SK-N-SH (cell line): ENCODE measurements around the gene ZDHHC14. TPM values are rescaled to one million over a fixed set of nuclear protein-coding genes. Genes with fewer than 3 reads are reported as not detected.

ENCODE experiments used
- CTCF ChIA-PET: fragments of 300-600, 350-600 bp; formaldehyde crosslinking; extraction: SDS; loops from one replicate; lab custom pipeline; 2021; lab: Yijun Ruan, JAX
- POLR2A ChIA-PET: fragments of 350-600 bp; sonication (Branson Sonifier 250); formaldehyde crosslinking; extraction: SDS; loops from one replicate; lab custom pipeline; 2020; ENCODE audit warnings: antibody characterized with exemption, inconsistent platforms; lab: Yijun Ruan, JAX
- DNase-seq: peaks from one replicate; pipeline ENCODE4 v3.0.0; 2012
- H2AFZ ChIP-seq: fragments of 200-600 bp; sonication (generic); 2 replicates; pipeline ENCODE4 v1.8.1; 2016; ENCODE audit warnings: antibody characterized with exemption, mild to moderate bottlenecking, low read depth
- H3F3A ChIP-seq: fragments of 200-600 bp; sonication (generic); replicated peaks from 2 replicates; pipeline ENCODE3; 2016; ENCODE audit warnings: antibody characterized with exemption, mild to moderate bottlenecking; ENCODE audit not compliant: insufficient read depth
- H3K27ac ChIP-seq, 2 experiments: fragments of 200-500 bp in 1 of 2; fragments of 200-600 bp in 1 of 2; sonication (Bioruptor generic) in 1 of 2; sonication (generic), shearing (Covaris generic) in 1 of 2; 2 replicates each; pipeline versions ENCODE4 v1.5.1 to v1.6.1; 2014 to 2016; ENCODE audit warnings: low read depth in 2 of 2, inconsistent platforms in 1 of 2, low read length in 1 of 2, mild to moderate bottlenecking in 1 of 2, mixed read lengths in 1 of 2
- H3K27me3 ChIP-seq: fragments of 200-600 bp; sonication (generic), shearing (Covaris generic); 2 replicates; pipeline ENCODE4 v1.6.1; 2016; ENCODE audit warnings: mixed run types; ENCODE audit not compliant: insufficient read depth
- H3K36me3 ChIP-seq, 2 experiments: fragments of 200-500 bp in 1 of 2; fragments of 200-600 bp in 1 of 2; sonication (Bioruptor generic) in 1 of 2; sonication (generic) in 1 of 2; replicated peaks in 1 of 2; 2 replicates each; pipeline versions ENCODE3 to v1.5.1; 2014 to 2016; ENCODE audit warnings: low read length in 1 of 2, mild to moderate bottlenecking in 1 of 2; ENCODE audit not compliant: insufficient read depth in 2 of 2, control insufficient read depth in 1 of 2
- H3K4me1 ChIP-seq, 2 experiments: fragments of 200-500 bp in 1 of 2; fragments of 200-600 bp in 1 of 2; sonication (Bioruptor generic) in 1 of 2; sonication (generic), shearing (Covaris generic) in 1 of 2; 2 replicates each; pipeline versions ENCODE4 v1.5.1 to v1.6.1; 2014 to 2016; ENCODE audit warnings: low read depth in 1 of 2, low read length in 1 of 2, mixed run types in 1 of 2; ENCODE audit not compliant: insufficient read depth in 2 of 2, control insufficient read depth in 1 of 2
- H3K4me2 ChIP-seq: fragments of 200-600 bp; sonication (generic), shearing (Covaris generic); 2 replicates; pipeline ENCODE4 v1.6.1; 2017; ENCODE audit warnings: mixed run types
- H3K4me3 ChIP-seq, 2 experiments: fragments of 200-500 bp in 1 of 2; fragments of 200-600 bp in 1 of 2; sonication (Bioruptor generic) in 1 of 2; sonication (generic), shearing (Covaris generic) in 1 of 2; 2 replicates each; pipeline versions ENCODE4 v1.5.1 to v1.8.1; 2014 to 2016; ENCODE audit warnings: low read depth in 2 of 2, inconsistent platforms in 1 of 2, low read length in 1 of 2, mild to moderate bottlenecking in 1 of 2, mixed read lengths in 1 of 2, moderate library complexity in 1 of 2
- H3K79me2 ChIP-seq: fragments of 200-600 bp; sonication (generic); 2 replicates; pipeline ENCODE4 v1.8.1; 2017; ENCODE audit warnings: mild to moderate bottlenecking; ENCODE audit not compliant: insufficient read depth
- H3K9ac ChIP-seq: fragments of 200-600 bp; sonication (generic); 2 replicates; pipeline ENCODE4 v1.6.1; 2017; ENCODE audit warnings: mixed run types
- H3K9me2 ChIP-seq: fragments of 200-600 bp; sonication (generic); 2 replicates; pipeline ENCODE4 v1.6.1; 2017; ENCODE audit warnings: mixed run types
- H3K9me3 ChIP-seq: fragments of 200-600 bp; sonication (generic); 2 replicates; pipeline ENCODE4 v1.6.1; 2017; ENCODE audit warnings: mixed run types, mild to moderate bottlenecking, moderate library complexity
- H4K20me1 ChIP-seq: fragments of 200-600 bp; sonication (generic); 2 replicates; pipeline ENCODE4 v1.6.1; 2017; ENCODE audit warnings: mild to moderate bottlenecking, mixed run types; ENCODE audit not compliant: insufficient read depth
- CHD2 ChIP-seq: fragments of 150-350 bp; IDR thresholded peaks from 2 replicates; pipeline ENCODE4 v1.6.1; 2018; ENCODE audit warnings: low read length; ENCODE audit not compliant: partially characterized antibody
- ELF1 ChIP-seq: IDR thresholded peaks from 2 replicates; pipeline ENCODE4 v1.4.0; 2012
- EP300 ChIP-seq, 2 experiments: IDR thresholded peaks; 2 replicates each; pipeline versions ENCODE4 v1.4.0 to v1.6.1; 2012; ENCODE audit warnings: borderline replicate concordance in 1 of 2, low read depth in 1 of 2, low read length in 1 of 2
- EZH2phosphoT487 ChIP-seq: fragments of 200-600 bp; sonication (generic); IDR thresholded peaks from 2 replicates; pipeline ENCODE4 v1.6.1; 2017; ENCODE audit warnings: low read depth, mixed run types, mild to moderate bottlenecking, antibody characterized with exemption, moderate library complexity, borderline replicate concordance
- FOSL2 ChIP-seq: IDR thresholded peaks from 2 replicates; pipeline ENCODE4 v1.4.0; 2012; ENCODE audit warnings: low read depth, mild to moderate bottlenecking, moderate library complexity, borderline replicate concordance
- GATA2 ChIP-seq: sonication (generic); formaldehyde crosslinking; IDR thresholded peaks from 2 replicates; pipeline ENCODE4 v1.5.0; 2020; ENCODE audit warnings: mild to moderate bottlenecking, missing genetic modification reagents
- MAX ChIP-seq: IDR thresholded peaks from 2 replicates; pipeline ENCODE4 v1.4.0; 2012; ENCODE audit warnings: low read depth
- NRF1 ChIP-seq: IDR thresholded peaks from 2 replicates; pipeline ENCODE4 v1.6.1; 2012; ENCODE audit warnings: low read depth, mild to moderate bottlenecking, low read length
- PBX3 ChIP-seq: IDR thresholded peaks from 2 replicates; pipeline ENCODE4; 2012
- RCOR1 ChIP-seq: fragments of 150-350 bp; IDR thresholded peaks from 2 replicates; pipeline ENCODE4 v1.6.1; 2017; ENCODE audit warnings: antibody characterized with exemption, low read length
- REST ChIP-seq: IDR thresholded peaks from 2 replicates; pipeline ENCODE4 v1.6.1; 2012; ENCODE audit warnings: mild to moderate bottlenecking, low read depth, low read length, moderate library complexity
- RFX5 ChIP-seq: IDR thresholded peaks from 2 replicates; pipeline ENCODE4 v1.6.1; 2012; ENCODE audit warnings: mild to moderate bottlenecking, improper control_type of control experiment, low read length
- RXRA ChIP-seq: IDR thresholded peaks from 2 replicates; pipeline ENCODE4 v1.4.0; 2012; ENCODE audit warnings: low read depth, mild to moderate bottlenecking, borderline replicate concordance
- SMC3 ChIP-seq: IDR thresholded peaks from 2 replicates; pipeline ENCODE4 v1.6.1; 2012; ENCODE audit warnings: low read depth, low read length, improper control_type of control experiment
- TAF1 ChIP-seq: IDR thresholded peaks from 2 replicates; pipeline ENCODE4 v1.6.1; 2012; ENCODE audit warnings: low read depth, mild to moderate bottlenecking, low read length, moderate library complexity, borderline replicate concordance
- TCF12 ChIP-seq: IDR thresholded peaks from 2 replicates; pipeline ENCODE4 v1.4.0; 2012
- TEAD4 ChIP-seq: IDR thresholded peaks from 2 replicates; pipeline ENCODE4 v1.4.0; 2012; ENCODE audit warnings: mild to moderate bottlenecking, borderline replicate concordance; ENCODE audit not compliant: insufficient read depth
- USF1 ChIP-seq: IDR thresholded peaks from 2 replicates; pipeline ENCODE4 v1.4.0; 2012; ENCODE audit warnings: low read depth, borderline replicate concordance
- YY1 ChIP-seq: IDR thresholded peaks from 2 replicates; pipeline ENCODE4 v1.4.0; 2012; ENCODE audit warnings: low read depth, mild to moderate bottlenecking
- ZBTB33 ChIP-seq: IDR thresholded peaks from 2 replicates; pipeline ENCODE4 v1.4.0; 2012; ENCODE audit warnings: low read depth, borderline replicate concordance
- WGBS: methylation state at CpG from one replicate; pipeline ENCODE4 v1.1.6; 2017; ENCODE audit warnings: low lambda C conversion rate; 5-methylcytosine and 5-hydroxymethylcytosine counted together
- polyA plus RNA-seq, 3 experiments: library from polyadenylated mRNA; depleted of rRNA; stranded (reverse); fragments of >200 nt; gene quantifications; 2 replicates each; pipeline ENCODE4 v1.2.3, GENCODE V29; 2012

The ZDHHC14 gene
- polyA plus RNA-seq, 1 of the 3 experiments (the other 2 are of a cell fraction) = 5.4 TPM

- Histone ChIP-seq H3K27ac (no peak overlapping the region), H3K27me3 (no peaks in the 10 kb centered on the region), H3K79me2 (no peaks in the 10 kb centered on the region), H3K9me2 (no peaks in the 10 kb centered on the region), H3K9ac (no peak overlapping the region), H3K4me1 (peaks cover 0 to 3% of the 10 kb centered on the region in 2 experiments; a peak in 1 of 4 replicates), H2AFZ (no peak overlapping the region), H3K4me3 (no peak overlapping the region), H3F3A (no peaks in the 10 kb centered on the region), H3K9me3 (no peaks in the 10 kb centered on the region), H3K4me2 (no peak overlapping the region), H3K36me3 (no peaks in the 10 kb centered on the region), H4K20me1 (no peaks in the 10 kb centered on the region)
- WGBS = 94% methylated on average over 3 of the region's 3 CpGs
- no peak for DNase-seq
- POLR2A ChIA-PET = no interaction called here
- CTCF ChIA-PET = no interaction called here
- TF ChIP-seq TAF1 = no peak
- TF ChIP-seq USF1 = no peak
- TF ChIP-seq TEAD4 = no peak
- TF ChIP-seq YY1 = no peak
- TF ChIP-seq EP300 (IDR thresholded peaks at IDR 0.05; ENCODE audit: borderline replicate concordance in 1 of 2, low read depth in 1 of 2, low read length in 1 of 2) = no peak
- no peak for TF ChIP-seq GATA2 (CRISPR knock-in tag)
- TF ChIP-seq FOSL2 = no peak
- no peak for TF ChIP-seq CHD2
- no peak for TF ChIP-seq MAX
- TF ChIP-seq PBX3 = no peak
- TF ChIP-seq NRF1 = no peak
- TF ChIP-seq ZBTB33 = no peak
- TF ChIP-seq SMC3 = no peak
- no peak for TF ChIP-seq TCF12
These were observed 22.2 kb downstream of the ZDHHC14 start for GRCh38 chr6:157402996-157403685.

- H3K4me3 ChIP-seq = no peak overlapping the region
- no peaks in the 10 kb centered on the region for H4K20me1 ChIP-seq
- H3K27me3 ChIP-seq = no peaks in the 10 kb centered on the region
- no peak overlapping the region for H3K4me2 ChIP-seq
- H3K4me1 ChIP-seq = no peaks in the 10 kb centered on the region; a peak in 1 of 4 replicates
- no peaks in the 10 kb centered on the region for H3K79me2 ChIP-seq
- POLR2A ChIA-PET = no interaction called here
- H2AFZ ChIP-seq = no peak overlapping the region
- H3K9me2 ChIP-seq = no peaks in the 10 kb centered on the region
- H3F3A ChIP-seq = no peaks in the 10 kb centered on the region
- H3K9me3 ChIP-seq = no peaks in the 10 kb centered on the region
- no peak overlapping the region for H3K9ac ChIP-seq
- DNase-seq = no peak
- CTCF ChIA-PET = no interaction called here
- no peaks in the 10 kb centered on the region for H3K36me3 ChIP-seq
- no peak overlapping the region for H3K27ac ChIP-seq
- WGBS = 94% methylated on average over 4 of the region's 6 CpGs
- TF ChIP-seq TEAD4 (no peak), RCOR1 (no peak), ELF1 (no peak), REST (no peak), RFX5 (no peak), RXRA (no peak), MAX (no peak), EZH2phosphoT487 (no peak)
These were observed 22.7 kb downstream of the ZDHHC14 start for GRCh38 chr6:157403686-157404051.
